Measurements from ENCODE around the gene TAOK3. TPM values are rescaled to one million over a fixed set of nuclear protein-coding genes. Genes with fewer than 3 reads are reported as not detected.

The TAOK3 gene
- total RNA-seq, 4 donors from 2014 or later, result 91.2 to 111 (median 93.2) TPM

GRCh38 chr12:118375348-118375747, 2.6 kb upstream of the TAOK3 start:
- no peak for DNase-seq
- peaks cover 0 to 17% (median 0%) of the 10 kb centered on the region in 3 donors for H3K36me3 ChIP-seq
- no peak for TF ChIP-seq POLR2A (IDR thresholded peaks at IDR 0.05)
- TF ChIP-seq, protein P1, sequence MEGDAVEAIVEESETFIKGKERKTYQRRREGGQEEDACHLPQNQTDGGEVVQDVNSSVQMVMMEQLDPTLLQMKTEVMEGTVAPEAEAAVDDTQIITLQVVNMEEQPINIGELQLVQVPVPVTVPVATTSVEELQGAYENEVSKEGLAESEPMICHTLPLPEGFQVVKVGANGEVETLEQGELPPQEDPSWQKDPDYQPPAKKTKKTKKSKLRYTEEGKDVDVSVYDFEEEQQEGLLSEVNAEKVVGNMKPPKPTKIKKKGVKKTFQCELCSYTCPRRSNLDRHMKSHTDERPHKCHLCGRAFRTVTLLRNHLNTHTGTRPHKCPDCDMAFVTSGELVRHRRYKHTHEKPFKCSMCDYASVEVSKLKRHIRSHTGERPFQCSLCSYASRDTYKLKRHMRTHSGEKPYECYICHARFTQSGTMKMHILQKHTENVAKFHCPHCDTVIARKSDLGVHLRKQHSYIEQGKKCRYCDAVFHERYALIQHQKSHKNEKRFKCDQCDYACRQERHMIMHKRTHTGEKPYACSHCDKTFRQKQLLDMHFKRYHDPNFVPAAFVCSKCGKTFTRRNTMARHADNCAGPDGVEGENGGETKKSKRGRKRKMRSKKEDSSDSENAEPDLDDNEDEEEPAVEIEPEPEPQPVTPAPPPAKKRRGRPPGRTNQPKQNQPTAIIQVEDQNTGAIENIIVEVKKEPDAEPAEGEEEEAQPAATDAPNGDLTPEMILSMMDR (IDR thresholded peaks at IDR 0.05), result no peak
- no peaks in the 10 kb centered on the region for H3K9me3 ChIP-seq
- H3K4me3 ChIP-seq, result no peak overlapping the region
- peaks cover 0 to 42% (median 5%) of the 10 kb centered on the region in 4 donors for H3K4me1 ChIP-seq
- no peaks in the 10 kb centered on the region for H3K27me3 ChIP-seq
- H3K27ac ChIP-seq, result peak overlapping the region in 1 of 4 donors; percentile 93

DNA sequence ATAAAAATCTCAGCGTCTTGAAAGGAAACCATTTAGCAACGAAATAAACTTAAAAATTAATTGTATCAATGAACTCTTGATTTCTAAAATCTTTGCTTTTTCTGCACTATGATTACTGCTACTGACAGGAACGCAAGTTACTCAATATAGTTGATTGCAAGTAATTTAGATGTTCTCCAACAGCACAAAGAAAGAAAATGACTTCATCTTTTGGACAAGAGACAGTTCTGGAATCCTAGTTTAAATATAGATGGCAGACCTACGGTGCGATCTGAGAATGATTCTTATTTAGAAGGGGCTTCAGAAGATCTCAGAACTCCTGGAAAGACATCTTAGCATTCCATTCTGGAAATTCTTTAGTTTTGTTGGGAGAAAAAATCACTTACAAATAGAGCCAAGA, 2.2 kb upstream of the TAOK3 start:
- peak overlapping the region in 1 of 4 donors; percentile 93 for H3K27ac ChIP-seq
- no peaks in the 10 kb centered on the region for H3K27me3 ChIP-seq
- TF ChIP-seq, protein P1 (IDR thresholded peaks at IDR 0.05), result no peak
- TF ChIP-seq POLR2A (IDR thresholded peaks at IDR 0.05), result no peak
- no peak overlapping the region for H3K4me3 ChIP-seq
- peaks cover 0 to 13% (median 0%) of the 10 kb centered on the region in 3 donors for H3K36me3 ChIP-seq
- DNase-seq, result no peak
- H3K4me1 ChIP-seq, result peaks cover 0 to 43% (median 5%) of the 10 kb centered on the region in 4 donors
- H3K9me3 ChIP-seq, result no peaks in the 10 kb centered on the region

DNA sequence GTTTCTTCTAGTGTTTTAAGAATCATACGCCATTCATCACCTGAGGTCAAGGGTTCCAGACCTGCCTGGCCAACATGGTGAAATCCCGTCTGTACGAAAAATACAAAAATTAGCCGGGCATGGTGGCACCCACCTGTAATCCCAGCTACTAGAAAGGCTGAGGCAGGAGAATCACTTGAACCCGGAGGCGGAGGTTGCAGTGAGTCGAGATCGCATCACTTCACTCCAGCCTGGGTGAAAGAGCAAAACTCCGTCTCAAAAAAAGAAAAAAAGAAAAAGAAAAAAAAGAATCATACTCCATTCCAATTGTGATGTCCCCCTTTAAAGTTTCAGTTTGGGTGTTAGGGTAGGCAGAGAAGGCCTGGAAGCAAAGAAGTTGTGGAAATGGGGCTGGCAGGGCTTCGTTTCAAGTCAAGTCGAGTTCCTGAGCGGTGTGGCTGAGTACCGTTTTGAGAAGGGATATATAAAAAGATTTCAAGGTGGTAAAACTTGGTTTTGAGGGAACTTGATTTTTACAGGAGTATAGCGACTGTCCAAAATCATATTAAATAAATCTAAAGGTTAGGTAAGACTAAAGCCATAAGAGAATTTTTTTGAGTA, 1.5 kb upstream of the TAOK3 start:
- Histone ChIP-seq H3K27me3 (no peaks in the 10 kb centered on the region), H3K27ac (peak overlapping the region in 3 of 4 donors; percentile 90 to 92 (median 91)), H3K4me1 (peaks cover 0 to 49% (median 5%) of the 10 kb centered on the region in 4 donors), H3K36me3 (peaks cover 0 to 9% (median 0%) of the 10 kb centered on the region in 3 donors), H3K4me3 (no peak overlapping the region), H3K9me3 (no peaks in the 10 kb centered on the region)
- no peak for DNase-seq
- no peak for TF ChIP-seq POLR2A (IDR thresholded peaks at IDR 0.05)
- TF ChIP-seq, protein P1 (IDR thresholded peaks at IDR 0.05), result no peak

- peaks cover 0 to 49% (median 5%) of the 10 kb centered on the region in 4 donors for H3K4me1 ChIP-seq
- no peaks in the 10 kb centered on the region for H3K27me3 ChIP-seq
- peak overlapping the region; percentile 89 to 96 (median 91) for H3K4me3 ChIP-seq
- H3K27ac ChIP-seq, result peak overlapping the region; percentile 86 to 92 (median 90)
- no peaks in the 10 kb centered on the region for H3K9me3 ChIP-seq
- no peak for DNase-seq
- TF ChIP-seq, protein P1 (IDR thresholded peaks at IDR 0.05), result no peak
- no peak for TF ChIP-seq POLR2A (IDR thresholded peaks at IDR 0.05)
- peaks cover 0 to 2% (median 0%) of the 10 kb centered on the region in 3 donors for H3K36me3 ChIP-seq
Observed at GRCh38 chr12:118373616-118374015, 909 bp upstream of the TAOK3 start.

GRCh38 chr12:118371321-118372282, 1.1 kb downstream of the TAOK3 start:
- no peaks in the 10 kb centered on the region for H3K27me3 ChIP-seq
- DNase-seq, result peak; percentile 21 to 60 (median 56)
- peaks cover 0 to 34% (median 4%) of the 10 kb centered on the region in 4 donors for H3K4me1 ChIP-seq
- no peaks in the 10 kb centered on the region for H3K36me3 ChIP-seq
- peak overlapping the region; percentile 89 to 96 (median 91) for H3K4me3 ChIP-seq
- TF ChIP-seq, protein P1 (IDR thresholded peaks at IDR 0.05), result no peak
- no peak for TF ChIP-seq POLR2A (IDR thresholded peaks at IDR 0.05)
- H3K9me3 ChIP-seq, result no peaks in the 10 kb centered on the region
- H3K27ac ChIP-seq, result peak overlapping the region; percentile 80 to 92 (median 87)

Measured in Peyer's patch (tissue), 4 donors.